ENCODE data around the gene IQCF2.

DNA sequence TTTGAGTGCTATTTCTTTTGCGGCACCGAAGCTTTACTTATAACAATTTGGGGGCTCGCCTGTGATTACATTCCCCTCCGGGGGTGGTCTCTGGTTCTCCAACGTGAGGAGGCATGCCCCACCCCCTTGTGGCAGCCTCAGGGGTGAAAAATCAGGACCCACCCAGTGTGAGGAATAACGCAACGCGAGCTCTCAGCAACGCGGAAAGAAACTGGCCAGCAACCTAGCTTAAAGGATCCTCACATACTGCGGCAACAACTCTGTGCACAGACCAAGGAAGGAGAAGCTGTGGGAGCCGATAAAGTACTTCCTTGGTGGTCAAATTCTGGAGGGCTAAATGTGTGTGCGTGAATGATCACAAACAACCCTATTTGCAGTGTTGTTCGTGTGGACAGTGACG lies 36.0 kb downstream of the IQCF2 start:
- TF ChIP-seq CTCF (IDR thresholded peaks at IDR 0.05 in 8 of 11, conservative IDR thresholded peaks at IDR 0.05 in 3 of 11) (no peak), POLR2AphosphoS5 (IDR thresholded peaks at IDR 0.05) (no peak), POLR2A (IDR thresholded peaks at IDR 0.05) (no peak)
